Right renal cortex interstitium (tissue), 3 donors: Measurements from ENCODE around the gene FEZ2. TPM values are rescaled to one million over a fixed set of nuclear protein-coding genes. Genes with fewer than 3 reads are reported as not detected.

Experiments
- DNase-seq, 3 donors: peaks; one replicate each; pipeline ENCODE4 v3.0.0-alpha.2; 2013; ENCODE audit warnings: low read depth in 3 of 3, low spot score in 2 of 3
- polyA plus RNA-seq, 3 donors: library from polyadenylated mRNA; unstranded; fragments of 120-200 nt; gene quantifications; one replicate each; pipeline ENCODE4 v1.2.1, GENCODE V29; 2013; ENCODE audit not compliant: insufficient read length in 3 of 3

The FEZ2 gene
- polyA plus RNA-seq, 3 donors: 85.0 to 86.8 (median 85.8) TPM

DNA sequence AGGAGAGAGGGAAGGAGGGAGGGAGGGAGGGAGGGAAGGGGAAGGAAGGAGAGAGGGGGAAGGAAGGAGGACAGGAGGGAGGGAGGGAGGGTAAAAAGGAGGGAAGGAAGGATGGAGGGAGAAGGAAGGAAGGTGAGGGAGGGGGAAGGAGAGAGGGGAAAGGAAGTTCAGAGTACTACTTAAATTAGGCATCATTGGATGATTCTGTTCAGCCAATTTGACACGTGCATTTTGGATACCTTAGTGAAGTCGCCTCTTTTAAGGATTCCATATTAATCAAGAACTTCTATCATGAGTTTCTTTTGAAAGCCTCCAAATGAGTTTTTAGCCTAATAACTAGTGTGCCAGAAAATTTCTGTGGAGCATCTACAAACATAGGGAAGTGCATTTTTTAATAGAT is 62.9 kb downstream of the FEZ2 start:
- no peak for DNase-seq

DNA sequence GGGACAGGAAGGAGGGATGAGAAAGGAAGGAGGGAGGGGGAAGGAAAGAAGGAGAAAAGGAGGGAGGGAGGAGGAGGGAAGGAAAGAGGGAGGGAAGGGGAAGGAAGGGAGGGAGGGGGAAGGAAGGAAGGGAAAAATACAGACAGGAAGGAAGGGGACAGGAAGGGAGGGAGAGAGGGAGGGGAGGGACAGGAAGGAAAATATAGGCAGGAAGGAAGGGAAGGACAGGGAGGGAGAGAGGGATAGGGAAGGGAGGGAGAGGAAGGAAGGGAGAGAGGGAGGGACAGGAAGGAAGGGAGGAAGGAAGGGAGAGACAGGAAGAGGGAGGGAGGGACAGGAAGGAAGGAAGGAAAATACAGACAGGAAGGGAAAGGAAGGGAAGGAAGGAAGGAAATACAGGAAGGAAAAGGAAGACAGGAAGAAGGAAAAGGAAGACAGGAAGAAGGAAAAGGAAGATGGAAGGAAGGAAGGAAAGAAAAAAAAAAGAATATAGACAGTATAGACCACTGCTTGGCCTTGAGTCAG is 63.6 kb downstream of the FEZ2 start:
- no peak for DNase-seq

DNA sequence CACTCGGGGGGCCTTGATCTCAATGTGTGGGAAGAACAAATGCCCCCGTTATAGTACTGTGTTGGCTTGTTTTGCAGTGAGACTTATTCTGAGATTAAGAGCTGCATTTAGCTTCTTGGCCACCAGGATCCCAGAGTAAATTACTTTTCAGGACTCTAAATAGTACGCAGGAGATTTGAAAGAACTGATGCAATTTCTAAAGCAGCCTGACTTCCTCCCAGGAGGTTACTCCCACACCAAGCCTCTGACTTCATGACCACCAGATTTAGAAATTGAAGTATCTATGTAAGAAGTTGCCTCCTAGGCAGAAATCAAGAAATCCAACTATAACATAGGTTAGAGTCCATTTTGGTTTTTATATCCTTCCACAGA is 67.0 kb downstream of the FEZ2 start:
- DNase-seq: no peak

DNA sequence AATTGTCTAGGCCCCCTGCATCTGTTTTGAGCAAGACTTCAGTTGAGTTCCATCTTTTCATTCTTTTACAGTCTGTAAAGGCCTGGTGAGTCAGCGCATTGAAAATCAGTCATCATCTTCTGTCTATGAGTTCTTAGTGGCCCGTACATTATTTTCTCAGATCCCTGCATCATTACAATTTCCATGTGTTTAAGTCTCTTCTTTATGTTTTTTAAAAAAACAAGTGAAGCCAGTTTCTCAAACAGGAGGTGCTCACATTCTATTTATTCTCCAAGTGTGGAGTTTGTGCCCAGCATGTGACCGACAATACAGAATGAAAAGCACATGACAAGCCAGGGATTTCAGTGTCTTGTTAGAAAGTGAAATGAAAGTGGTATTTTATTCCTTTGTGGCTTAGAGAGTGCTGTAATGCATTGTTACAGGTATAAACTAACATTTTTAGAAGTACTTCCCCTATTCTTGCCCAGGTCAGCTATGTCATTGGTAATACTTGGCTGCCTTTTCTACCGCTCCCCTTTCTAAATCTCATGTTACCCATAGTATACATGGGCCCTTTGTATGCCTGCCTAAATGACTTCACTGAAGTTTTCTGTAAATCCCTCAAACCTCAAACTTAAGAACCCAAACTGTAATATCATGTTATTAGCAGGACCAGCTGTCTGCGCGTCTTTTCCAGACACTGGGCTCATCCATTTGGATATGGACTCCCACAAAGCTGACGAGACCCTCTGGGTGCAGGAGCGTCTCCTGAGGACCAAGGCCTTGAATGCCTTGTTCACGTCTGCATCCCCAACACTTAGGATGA is 67.6 kb downstream of the FEZ2 start:
- no peak for DNase-seq

DNA sequence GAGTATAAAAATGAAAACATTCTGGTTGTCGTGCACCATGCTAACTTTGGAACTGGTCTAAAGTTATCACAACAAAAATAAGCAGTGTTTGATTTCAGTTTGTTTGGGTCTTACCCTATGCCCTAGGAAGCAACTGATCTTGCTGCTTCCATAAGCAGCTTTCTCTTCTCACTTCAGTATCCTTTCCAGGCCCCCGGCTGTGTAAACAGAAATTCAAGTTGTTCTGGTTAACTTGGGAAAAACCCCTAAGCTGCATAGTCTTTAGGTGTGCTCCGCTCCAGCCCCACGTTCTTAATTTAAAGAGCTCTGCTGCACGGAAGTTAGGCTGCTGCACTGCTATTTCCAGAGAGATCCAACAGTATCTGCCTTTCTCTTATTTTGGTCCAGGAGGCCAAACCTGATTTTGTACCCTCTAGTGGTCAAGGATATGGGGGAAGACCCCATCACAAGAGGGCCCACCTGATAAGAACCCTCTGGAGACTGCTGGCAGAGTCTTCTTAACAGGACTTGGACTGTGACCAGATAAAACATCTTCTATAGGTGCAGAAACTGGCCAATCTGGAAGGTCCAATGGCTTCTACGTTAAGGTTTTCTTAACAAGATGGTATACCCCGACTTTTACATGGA is 69.1 kb downstream of the FEZ2 start:
- DNase-seq: no peak

DNA sequence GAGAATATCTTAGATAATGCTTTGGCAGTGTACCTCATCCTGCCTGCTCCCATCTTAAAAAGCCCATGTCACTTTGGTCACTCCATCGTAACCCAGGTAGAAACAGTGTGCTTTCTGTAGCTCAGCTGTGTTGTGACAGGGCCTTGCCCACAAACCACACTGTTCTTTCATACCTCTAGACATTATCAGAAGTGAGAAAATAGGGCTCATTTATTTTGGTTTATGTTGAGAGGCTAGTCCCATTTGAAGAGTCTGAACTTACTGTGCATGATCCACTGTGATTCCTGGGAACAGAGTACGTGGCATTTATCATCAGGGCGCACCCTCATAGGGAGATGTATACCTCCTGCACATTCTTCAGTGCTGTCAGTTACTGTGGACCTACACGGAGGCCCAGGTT is 69.7 kb downstream of the FEZ2 start:
- no peak for DNase-seq

DNA sequence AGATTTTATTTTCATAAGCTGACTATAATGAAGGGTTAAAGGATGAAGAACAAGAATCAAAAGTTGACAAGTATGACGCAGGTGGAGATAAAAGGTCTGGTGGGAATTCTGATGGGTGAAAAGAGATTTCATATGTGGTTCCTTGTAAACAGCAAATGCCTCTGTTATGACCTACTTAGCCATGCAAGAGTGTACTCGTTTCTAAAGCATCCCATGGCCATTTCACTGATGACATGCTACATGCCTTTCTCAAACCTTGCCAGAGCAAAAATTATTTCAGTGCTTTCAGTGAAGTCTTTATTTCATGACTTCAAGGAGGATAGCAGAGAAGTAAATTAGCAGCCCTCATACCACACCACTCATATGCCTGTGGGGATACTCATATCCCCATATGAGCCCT is 71.7 kb downstream of the FEZ2 start:
- no peak for DNase-seq

DNA sequence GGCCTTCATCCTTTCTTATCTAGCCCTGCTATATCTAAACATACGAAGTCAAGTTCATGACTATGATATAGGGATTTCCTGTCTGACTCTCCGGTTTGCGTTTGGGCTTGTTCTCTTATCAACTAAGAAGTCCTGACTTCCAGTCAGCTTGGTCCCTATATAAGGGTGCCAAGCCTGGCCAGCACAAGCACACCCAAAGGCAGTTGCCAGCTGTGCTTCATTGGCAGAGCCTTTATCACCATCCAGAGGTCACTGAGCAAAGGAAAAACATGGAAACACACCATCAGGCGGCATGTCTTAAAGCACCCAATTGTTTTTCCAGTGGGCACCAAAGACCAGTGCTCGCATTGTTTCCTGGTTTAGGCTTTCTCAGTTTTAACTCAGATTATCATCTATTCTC is 72.7 kb downstream of the FEZ2 start:
- no peak for DNase-seq

DNA sequence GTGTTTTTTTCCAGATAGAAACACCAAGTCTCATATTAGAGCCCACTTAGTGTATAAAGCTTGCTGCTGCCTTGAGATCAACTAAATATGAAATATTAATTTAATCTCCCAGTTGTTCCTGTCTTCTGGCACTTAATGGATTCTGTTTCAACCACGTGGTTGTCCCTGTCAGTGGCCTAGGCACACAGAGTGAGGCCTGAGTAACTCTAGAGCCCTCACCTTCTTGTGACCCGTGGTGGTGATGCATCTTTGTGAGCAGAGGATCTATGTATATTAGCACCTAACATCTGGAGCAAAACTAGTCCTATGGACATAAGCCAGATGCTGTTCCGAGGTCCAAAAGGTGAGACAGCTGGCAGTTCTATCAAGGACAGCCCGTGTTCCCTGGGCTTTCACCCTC is 74.8 kb downstream of the FEZ2 start:
- DNase-seq: no peak

DNA sequence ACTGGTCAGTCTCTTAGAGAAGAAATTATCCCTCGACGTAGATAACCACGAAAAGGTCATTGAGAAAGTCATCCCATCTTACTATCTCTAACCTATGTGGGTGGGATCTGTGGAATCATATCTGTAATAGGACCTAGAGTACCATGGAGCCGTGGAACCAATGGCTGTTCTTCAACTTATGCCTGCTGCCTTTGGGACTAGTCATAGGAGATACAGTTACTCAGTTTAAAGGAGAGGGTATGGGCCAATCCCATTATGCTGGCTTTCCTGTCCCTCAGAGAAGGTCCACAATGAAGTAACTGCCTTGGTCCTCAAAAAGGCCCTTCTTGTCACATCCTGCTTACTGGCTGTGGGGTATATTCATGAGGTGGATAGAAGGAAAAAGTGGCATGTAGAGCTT is 77.5 kb downstream of the FEZ2 start:
- no peak for DNase-seq

DNA sequence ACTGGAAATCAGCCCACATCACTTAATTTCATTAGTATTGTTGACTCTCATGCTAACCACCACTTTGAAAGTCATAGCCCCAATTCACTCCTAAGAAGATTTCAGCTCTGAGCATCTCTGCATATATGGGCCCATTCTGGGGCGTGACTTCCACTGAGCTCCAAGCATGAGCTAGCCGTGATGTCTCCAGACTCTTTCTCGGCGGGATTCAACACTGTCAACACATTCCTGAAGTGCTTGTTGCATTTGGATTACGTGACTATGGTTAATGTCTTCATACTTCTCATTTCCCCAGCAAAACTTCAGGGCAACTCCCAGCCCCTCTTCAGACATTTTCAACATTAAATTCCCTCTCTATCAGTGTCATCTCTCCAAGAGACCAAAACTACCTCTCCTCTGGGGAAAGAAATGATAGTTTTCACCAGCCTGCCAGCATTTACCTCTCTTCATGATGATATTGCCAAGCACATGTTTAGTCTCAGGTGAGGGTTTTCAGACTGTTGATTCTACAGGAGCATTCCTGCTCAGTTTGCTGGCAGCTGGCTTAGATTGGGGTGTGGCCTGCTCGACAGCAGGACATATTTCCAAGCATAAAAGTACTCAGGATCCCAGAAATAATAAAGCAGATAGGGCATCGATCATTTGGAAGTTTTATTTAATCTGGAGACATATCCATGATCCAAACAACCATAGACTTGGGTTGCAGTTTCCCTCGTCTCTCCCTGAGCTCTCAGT is 81.7 kb downstream of the FEZ2 start:
- DNase-seq: no peak

DNA sequence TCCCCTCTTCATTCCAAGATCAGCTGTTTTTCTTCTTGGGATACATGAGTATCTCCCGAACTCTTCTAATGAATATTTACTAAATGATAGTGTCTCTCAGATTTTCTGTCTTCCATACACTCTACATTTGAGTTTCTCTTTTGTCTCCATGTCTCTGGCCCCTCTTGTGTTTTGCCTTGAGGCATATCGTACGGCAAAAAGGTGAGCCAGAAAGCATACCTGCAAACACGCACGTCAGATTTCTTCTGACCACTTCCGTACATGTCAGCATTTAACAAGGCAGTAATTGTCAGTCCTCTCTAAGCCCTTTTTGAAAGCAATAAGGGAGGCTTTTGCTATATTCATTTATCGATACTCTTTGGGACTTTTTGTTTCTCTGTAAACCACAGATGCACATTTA is 82.4 kb downstream of the FEZ2 start:
- no peak for DNase-seq

DNA sequence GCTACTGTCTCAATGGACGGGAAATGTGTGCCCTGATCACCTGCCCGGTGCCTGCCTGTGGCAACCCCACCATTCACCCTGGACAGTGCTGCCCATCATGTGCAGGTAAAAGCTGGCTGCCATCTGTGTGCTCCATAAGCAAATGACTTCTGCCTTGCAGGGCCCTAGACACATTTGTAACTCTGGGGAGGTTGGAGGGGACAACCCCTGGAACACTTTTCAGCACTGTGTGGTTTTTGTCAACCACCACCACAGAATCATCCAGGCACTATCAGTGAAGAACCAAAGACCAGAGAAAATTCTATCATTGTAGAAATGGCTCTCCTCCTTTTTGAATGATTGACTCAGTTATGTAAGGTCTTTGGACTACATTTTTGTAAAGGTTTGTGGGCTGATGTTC is 84.3 kb downstream of the FEZ2 start:
- DNase-seq: no peak

DNA sequence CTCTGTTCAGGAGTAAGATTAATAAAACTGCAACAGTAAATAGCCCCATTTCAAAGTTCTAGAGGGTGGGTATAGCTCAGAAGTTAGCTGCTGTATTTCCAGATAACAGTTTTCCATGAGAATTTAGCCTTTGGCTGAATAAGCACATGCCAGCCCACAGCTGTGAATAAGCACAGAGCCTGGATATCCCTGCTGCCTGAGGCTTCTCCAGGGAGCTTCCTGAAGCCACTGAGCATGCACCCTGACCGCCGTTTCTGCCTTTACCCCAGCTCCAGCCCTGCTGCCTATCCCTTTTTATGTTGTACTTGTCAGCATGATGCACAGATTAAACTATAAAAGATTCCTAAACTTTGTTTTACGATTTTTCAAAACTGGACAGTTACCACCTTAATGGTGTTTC is 85.3 kb downstream of the FEZ2 start:
- no peak for DNase-seq

DNA sequence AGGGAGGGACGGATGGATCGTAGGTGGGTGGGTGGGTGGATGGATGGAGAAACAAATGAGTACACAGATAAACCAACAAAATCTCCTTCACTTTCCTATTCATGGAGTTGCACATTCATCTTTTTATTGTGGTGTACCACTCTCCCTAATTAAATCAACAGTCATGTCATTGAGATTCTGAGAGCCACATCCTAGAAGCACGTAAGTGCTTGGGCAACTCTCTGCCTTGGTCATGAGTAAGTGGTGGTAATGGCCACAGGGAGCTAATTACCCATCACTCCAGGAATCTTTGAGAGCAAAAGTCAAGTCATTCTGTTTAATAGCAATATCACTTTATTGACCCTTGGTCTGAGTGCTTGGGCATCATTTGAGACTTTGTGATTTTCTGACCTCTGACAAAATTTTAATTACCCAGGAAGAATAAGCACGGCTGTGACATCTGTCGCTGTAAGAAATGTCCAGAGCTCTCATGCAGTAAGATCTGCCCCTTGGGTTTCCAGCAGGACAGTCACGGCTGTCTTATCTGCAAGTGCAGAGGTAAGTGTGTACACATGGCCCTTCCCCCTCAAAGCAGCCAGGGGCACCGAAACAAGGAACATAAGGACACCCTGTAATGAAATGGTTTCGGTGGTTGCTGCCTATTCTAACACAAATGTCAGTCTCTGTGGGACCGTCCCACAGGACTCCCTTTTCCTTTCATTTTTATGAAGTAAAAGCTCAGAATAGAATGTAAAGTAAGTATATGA is 85.9 kb downstream of the FEZ2 start:
- no peak for DNase-seq

DNA sequence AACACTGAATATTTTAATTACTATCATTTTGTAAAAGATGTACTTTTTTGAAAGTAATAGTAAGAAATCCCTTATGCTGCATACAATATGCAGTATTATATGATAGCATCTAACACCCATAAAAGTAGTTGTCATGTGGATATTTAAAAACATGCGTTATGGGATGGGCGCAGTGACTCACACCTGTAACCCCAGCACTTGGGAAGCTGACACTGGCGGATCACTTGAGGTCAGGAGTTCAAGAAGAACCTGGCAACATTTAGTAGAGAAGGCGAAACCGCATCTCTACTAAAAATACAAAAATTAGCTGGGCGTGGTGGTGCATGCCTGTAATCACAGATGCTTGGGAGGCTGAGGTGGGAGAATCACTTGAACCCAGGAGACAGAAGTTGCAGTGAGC is 88.9 kb downstream of the FEZ2 start:
- no peak for DNase-seq

DNA sequence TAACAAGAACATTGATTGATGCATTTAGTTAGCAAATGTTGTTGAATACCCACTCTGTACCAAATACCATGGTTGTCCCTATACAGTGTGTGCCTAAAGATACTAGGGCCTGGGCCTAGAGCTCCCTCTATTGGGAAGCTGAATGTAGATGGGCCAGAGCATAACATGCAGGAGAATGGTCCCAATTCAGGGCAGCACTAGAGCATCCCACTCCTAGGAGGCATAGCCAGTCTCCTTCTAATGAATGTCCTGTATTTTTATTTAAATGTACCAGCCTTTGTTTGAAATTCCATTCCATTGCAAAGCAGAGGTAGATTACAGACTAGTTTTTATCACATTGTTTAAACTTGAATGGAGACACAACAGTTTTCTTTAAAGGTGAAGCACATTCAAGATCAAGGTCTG is 90.6 kb downstream of the FEZ2 start:
- DNase-seq: peak in 1 of 3 donors; percentile 29
